ENCODE results near the gene FAM110A. TPM values are rescaled to one million over a fixed set of nuclear protein-coding genes. Genes with fewer than 3 reads are reported as not detected.

The FAM110A gene
- total and polyA plus RNA-seq, 9 of the 15 experiments (the other 6 are each of a cell fraction or from before 2014, with no cell fraction given): 0.73 to 15.5 (median 3.6) TPM

DNA sequence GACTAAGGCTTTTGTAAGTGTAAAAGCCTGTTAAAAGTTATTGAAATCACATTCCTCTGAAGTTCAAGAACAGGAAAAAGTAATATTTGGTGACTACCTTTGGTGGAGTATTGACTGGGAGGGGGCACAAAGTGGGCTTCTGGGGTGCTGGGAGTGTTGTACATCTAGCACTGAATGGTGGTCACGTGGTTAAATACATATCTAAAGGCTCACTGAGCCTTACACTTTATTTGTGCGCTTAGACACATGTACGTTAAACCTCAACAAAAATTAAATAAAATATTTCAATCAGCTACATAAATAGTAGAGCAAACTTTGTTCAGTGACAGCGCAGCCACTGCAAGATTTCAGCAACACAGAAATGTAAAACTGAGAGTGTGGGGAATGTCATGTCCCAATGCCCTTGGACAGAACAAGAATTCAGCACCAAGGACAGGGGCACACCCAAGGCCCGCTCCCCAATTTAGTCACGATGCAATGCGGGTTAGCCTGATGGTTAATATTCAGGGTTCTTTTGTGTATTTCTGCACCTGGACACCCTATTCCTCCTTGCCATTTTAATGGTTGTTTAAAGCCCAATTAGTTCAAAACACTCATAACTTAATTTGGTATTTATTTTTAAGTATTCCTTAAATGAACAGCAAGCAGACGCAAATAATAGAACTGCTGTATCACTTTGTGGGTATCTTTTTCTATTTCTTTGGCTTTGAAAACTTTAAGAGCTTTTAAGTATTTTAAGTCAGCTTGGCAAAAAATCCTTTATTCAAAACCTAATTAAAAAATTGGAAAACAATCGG, 45.2 kb downstream of the FAM110A start (continued):
- TF ChIP-seq, protein P1, sequence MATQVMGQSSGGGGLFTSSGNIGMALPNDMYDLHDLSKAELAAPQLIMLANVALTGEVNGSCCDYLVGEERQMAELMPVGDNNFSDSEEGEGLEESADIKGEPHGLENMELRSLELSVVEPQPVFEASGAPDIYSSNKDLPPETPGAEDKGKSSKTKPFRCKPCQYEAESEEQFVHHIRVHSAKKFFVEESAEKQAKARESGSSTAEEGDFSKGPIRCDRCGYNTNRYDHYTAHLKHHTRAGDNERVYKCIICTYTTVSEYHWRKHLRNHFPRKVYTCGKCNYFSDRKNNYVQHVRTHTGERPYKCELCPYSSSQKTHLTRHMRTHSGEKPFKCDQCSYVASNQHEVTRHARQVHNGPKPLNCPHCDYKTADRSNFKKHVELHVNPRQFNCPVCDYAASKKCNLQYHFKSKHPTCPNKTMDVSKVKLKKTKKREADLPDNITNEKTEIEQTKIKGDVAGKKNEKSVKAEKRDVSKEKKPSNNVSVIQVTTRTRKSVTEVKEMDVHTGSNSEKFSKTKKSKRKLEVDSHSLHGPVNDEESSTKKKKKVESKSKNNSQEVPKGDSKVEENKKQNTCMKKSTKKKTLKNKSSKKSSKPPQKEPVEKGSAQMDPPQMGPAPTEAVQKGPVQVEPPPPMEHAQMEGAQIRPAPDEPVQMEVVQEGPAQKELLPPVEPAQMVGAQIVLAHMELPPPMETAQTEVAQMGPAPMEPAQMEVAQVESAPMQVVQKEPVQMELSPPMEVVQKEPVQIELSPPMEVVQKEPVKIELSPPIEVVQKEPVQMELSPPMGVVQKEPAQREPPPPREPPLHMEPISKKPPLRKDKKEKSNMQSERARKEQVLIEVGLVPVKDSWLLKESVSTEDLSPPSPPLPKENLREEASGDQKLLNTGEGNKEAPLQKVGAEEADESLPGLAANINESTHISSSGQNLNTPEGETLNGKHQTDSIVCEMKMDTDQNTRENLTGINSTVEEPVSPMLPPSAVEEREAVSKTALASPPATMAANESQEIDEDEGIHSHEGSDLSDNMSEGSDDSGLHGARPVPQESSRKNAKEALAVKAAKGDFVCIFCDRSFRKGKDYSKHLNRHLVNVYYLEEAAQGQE (IDR thresholded peaks at IDR 0.05; ENCODE audit: borderline replicate concordance): peak; percentile 99
- TF ChIP-seq, protein P1 (CRISPR knock-in tag; IDR thresholded peaks at IDR 0.05; ENCODE audit: low read depth): peak; percentile 96
- no peak for TF ChIP-seq ZKSCAN3 (CRISPR knock-in tag; IDR thresholded peaks at IDR 0.05)
- TF ChIP-seq ZNF41 (CRISPR knock-in tag; conservative IDR thresholded peaks at IDR 0.05): no peak
- TF ChIP-seq, protein P2, sequence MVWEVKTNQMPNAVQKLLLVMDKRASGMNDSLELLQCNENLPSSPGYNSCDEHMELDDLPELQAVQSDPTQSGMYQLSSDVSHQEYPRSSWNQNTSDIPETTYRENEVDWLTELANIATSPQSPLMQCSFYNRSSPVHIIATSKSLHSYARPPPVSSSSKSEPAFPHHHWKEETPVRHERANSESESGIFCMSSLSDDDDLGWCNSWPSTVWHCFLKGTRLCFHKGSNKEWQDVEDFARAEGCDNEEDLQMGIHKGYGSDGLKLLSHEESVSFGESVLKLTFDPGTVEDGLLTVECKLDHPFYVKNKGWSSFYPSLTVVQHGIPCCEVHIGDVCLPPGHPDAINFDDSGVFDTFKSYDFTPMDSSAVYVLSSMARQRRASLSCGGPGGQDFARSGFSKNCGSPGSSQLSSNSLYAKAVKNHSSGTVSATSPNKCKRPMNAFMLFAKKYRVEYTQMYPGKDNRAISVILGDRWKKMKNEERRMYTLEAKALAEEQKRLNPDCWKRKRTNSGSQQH (CRISPR knock-in tag; IDR thresholded peaks at IDR 0.05): no peak
- no peak for TF ChIP-seq ZKSCAN8 (CRISPR knock-in tag; IDR thresholded peaks at IDR 0.05)
- TF ChIP-seq MITF (IDR thresholded peaks at IDR 0.05): no peak
- TF ChIP-seq ZNF143 (CRISPR knock-in tag; IDR thresholded peaks at IDR 0.05): no peak
- TF ChIP-seq RCOR1 (IDR thresholded peaks at IDR 0.05; ENCODE audit: borderline replicate concordance in 1 of 2, low read depth in 2 of 2, low read length in 2 of 2): 0 out of 4 replicates have a peak, but pooled peaks of 1 of the 2 experiments have one; percentile 26
- TF ChIP-seq CBX8 (IDR thresholded peaks at IDR 0.05; ENCODE audit: borderline replicate concordance, extremely low read depth, low read depth, low read length, poor library complexity, severe bottlenecking): no peak
- TF ChIP-seq CSDE1 (IDR thresholded peaks at IDR 0.05): no peak
- TF ChIP-seq, protein P3, sequence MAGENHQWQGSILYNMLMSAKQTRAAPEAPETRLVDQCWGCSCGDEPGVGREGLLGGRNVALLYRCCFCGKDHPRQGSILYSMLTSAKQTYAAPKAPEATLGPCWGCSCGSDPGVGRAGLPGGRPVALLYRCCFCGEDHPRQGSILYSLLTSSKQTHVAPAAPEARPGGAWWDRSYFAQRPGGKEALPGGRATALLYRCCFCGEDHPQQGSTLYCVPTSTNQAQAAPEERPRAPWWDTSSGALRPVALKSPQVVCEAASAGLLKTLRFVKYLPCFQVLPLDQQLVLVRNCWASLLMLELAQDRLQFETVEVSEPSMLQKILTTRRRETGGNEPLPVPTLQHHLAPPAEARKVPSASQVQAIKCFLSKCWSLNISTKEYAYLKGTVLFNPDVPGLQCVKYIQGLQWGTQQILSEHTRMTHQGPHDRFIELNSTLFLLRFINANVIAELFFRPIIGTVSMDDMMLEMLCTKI (IDR thresholded peaks at IDR 0.05; ENCODE audit: partially characterized antibody): no peak
- no peak for TF ChIP-seq U2AF1 (optimal IDR thresholded peaks at IDR 0.05; ENCODE audit: low read depth, low read length)
- TF ChIP-seq RNF2 (IDR thresholded peaks at IDR 0.05): no peak
